HFFc6 (cell line): ENCODE results near the gene PRRX1. TPM values are rescaled to one million over a fixed set of nuclear protein-coding genes. Genes with fewer than 3 reads are reported as not detected.
A peak's percentile ranks its signal among the peaks of the same experiment; 100 is the strongest.

ENCODE experiments used
- DNase-seq: peaks from one replicate; pipeline ENCODE4 v3.0.0-alpha.2; 2018
- H3K27ac Mint-ChIP-seq: 2 replicates; pipeline ENCODE4 v1.8.0; 2020; ENCODE audit warnings: mild to moderate bottlenecking, mixed read lengths
- H3K27me3 Mint-ChIP-seq: 2 replicates; pipeline ENCODE4 v1.8.0; 2021; ENCODE audit warnings: mild to moderate bottlenecking, moderate library complexity, mixed read lengths; ENCODE audit not compliant: insufficient read depth
- H3K36me3 Mint-ChIP-seq: 2 replicates; pipeline ENCODE4 v1.8.0; 2021; ENCODE audit warnings: low read depth, mixed read lengths
- H3K4me1 Mint-ChIP-seq: 2 replicates; pipeline ENCODE4 v1.8.0; 2020; ENCODE audit warnings: low read depth, mixed read lengths
- H3K4me3 Mint-ChIP-seq: 2 replicates; pipeline ENCODE4 v1.8.0; 2020; ENCODE audit warnings: mild to moderate bottlenecking, moderate library complexity, mixed read lengths
- H3K9me3 Mint-ChIP-seq: 2 replicates; pipeline ENCODE4 v1.8.0; 2020; ENCODE audit warnings: mild to moderate bottlenecking, mixed read lengths
- CTCF ChIP-seq: fragments of 200-600 bp; sonication (generic); IDR thresholded peaks from 2 replicates; pipeline ENCODE4 v1.5.0; 2021; ENCODE audit warnings: antibody characterized with exemption, mild to moderate bottlenecking
- total RNA-seq, 6 experiments: library from RNA; stranded (reverse); fragmentation: NEBNext Ultra II Directional; extraction: Animal tissue kit (Norgen Biotek cat#: 25700); gene quantifications; 2 replicates in 1 of 6; 3 replicates in 5 of 6; pipeline ENCODE4 v1.2.3, GENCODE V29; 2021

PRRX1 gene
- total RNA-seq, 6 experiments from 2014 or later = 151 to 310 (median 270) TPM

- Mint-ChIP-seq H3K4me3 (peak overlapping the region; percentile 71), H3K27me3 (no peaks in the 10 kb centered on the region; the same call in 1 of the 2 replicates), H3K27ac (peak overlapping the region; percentile 92), H3K4me1 (peaks cover 96% of the 10 kb centered on the region), H3K36me3 (peaks cover 64% of the 10 kb centered on the region), H3K9me3 (peaks cover 14% of the 10 kb centered on the region)
- DNase-seq = peak; percentile 95
- TF ChIP-seq CTCF = no peak
Measured at GRCh38 chr1:170711682-170712081, 47.8 kb downstream of the PRRX1 start.

DNA sequence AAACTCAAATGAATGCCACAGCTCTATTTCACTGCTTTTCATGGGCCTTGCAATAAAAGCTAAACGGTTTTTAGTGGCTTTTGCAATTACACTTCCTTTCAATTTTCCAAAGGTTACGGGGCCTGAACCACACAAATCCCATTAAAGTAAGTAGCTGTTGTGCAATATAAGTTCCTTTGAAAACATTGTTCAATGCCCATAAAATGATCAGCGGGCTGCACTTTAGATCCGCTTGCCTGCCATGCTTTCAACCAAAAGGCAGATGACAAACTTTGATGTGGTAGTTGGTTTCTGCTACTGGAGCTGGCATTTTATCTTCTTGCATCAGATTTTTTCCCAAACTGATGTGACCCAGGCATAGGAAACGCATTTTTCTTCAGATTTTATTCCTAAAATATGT, 50.2 kb downstream of the PRRX1 start:
- TF ChIP-seq CTCF = no peak
- Mint-ChIP-seq H3K27me3 (no peaks in the 10 kb centered on the region), H3K27ac (peak overlapping the region; percentile 46), H3K36me3 (peaks cover 80% of the 10 kb centered on the region), H3K4me1 (peaks cover 96% of the 10 kb centered on the region), H3K4me3 (no peak overlapping the region), H3K9me3 (peaks cover 11% of the 10 kb centered on the region)
- DNase-seq = peak; percentile 32

GRCh38 chr1:170714938-170715337, 51.0 kb downstream of the PRRX1 start:
- Mint-ChIP-seq H3K27ac (peak overlapping the region; percentile 46), H3K9me3 (peaks cover 6% of the 10 kb centered on the region), H3K4me3 (no peak overlapping the region), H3K36me3 (peaks cover 78% of the 10 kb centered on the region), H3K4me1 (peaks cover 91% of the 10 kb centered on the region), H3K27me3 (no peaks in the 10 kb centered on the region)
- no peak for TF ChIP-seq CTCF
- DNase-seq = no peak

DNA sequence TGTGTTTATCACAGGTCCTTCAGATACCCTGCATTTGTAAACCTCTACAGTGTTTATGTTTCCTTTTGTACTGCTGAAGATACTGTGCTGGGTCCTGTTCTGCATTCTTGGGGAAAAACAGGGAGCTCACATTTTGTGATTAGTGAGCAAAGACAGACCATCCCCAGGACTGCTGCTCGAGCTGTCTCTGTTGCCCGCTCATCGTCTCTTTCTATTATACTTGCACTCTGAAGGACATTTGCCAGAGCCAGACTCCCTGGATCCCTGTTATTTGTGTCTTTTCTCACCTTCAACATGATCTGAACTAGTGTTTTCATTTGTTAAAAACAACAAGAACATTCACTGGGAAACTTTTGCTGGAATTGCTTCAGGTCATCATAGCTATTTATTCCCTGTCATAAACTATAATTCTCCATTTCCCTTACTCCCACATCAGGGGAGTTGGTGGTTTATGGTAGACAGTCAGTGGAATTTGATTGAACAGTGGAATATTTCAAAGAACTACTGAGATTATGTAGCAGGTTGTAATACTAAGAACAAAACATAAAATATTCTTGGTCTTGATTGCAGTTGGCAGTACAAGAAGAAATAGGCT, 53.0 kb downstream of the PRRX1 start:
- Mint-ChIP-seq H3K27ac (peak overlapping the region; percentile 26; the same call in 1 of the 2 replicates), H3K36me3 (peaks cover 79% of the 10 kb centered on the region), H3K27me3 (peaks cover 1% of the 10 kb centered on the region; the same call in 1 of the 2 replicates), H3K4me1 (peaks cover 88% of the 10 kb centered on the region), H3K9me3 (no peaks in the 10 kb centered on the region), H3K4me3 (no peak overlapping the region)
- no peak for DNase-seq
- no peak for TF ChIP-seq CTCF

DNA sequence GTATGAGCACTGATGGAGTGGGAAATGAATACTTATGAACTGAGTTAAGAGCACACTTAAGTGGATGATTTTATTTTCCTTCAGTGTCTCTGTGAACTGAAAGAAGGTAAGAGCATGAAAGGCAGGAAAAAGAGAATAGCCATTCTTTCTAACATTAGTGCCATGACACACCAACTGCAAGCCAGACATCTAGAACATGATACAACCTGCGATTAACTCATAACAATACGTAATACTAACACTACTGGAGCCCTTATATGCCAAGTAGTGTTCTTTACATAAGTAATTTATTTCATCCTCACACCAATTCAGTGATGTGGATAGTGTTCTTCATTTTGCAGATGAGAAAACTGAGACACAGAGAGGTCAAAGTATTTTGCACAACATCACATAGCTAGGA, 56.7 kb downstream of the PRRX1 start:
- no peak for TF ChIP-seq CTCF
- H3K9me3 Mint-ChIP-seq = no peaks in the 10 kb centered on the region
- H3K4me1 Mint-ChIP-seq = peaks cover 67% of the 10 kb centered on the region
- H3K27me3 Mint-ChIP-seq = peaks cover 1% of the 10 kb centered on the region
- H3K36me3 Mint-ChIP-seq = peaks cover 85% of the 10 kb centered on the region
- no peak for DNase-seq
- no peak overlapping the region for H3K4me3 Mint-ChIP-seq
- peak overlapping the region; percentile 70; the same call in 1 of the 2 replicates for H3K27ac Mint-ChIP-seq
